Stimulated activated CD4-positive, alpha-beta T cell treated with anti-CD3 and anti-CD28 coated beads, Interleukin-4, amount 100 ng/mL, for 48 hours (primary cell): Measurements from ENCODE around the gene AKT2.

Source experiments
- DNase-seq, 2 donors: peaks; one replicate each; pipeline ENCODE4 v3.0.0-alpha.2; 2020; ENCODE audit warnings: low read depth in 2 of 2

AKT2 gene

GRCh38 chr19:40300668-40301067 is 15.5 kb upstream of the AKT2 start:
- no peak for DNase-seq

- no peak for DNase-seq
These were observed 12.9 kb upstream of the AKT2 start for GRCh38 chr19:40298026-40298425.

DNA sequence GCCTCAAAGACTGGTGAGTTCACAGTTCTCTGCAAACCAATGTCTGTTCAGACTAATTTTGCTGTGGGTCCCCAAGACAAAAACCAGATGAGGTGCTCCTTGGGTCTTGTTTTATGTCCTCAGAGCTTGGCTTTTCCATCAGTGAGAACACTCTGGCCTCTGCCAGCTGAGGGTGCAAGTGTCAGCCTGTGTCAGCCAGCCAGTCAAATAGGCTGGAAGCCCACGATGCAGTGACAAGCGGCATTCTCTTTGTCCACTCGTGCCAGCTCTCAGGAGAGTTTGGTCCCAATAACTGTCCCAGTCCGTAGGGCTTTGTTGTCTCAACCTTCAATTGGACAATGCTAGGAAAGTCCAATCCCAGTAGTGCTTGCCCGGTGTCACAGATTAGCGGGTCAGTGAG is 9.4 kb upstream of the AKT2 start:
- DNase-seq: no peak

DNA sequence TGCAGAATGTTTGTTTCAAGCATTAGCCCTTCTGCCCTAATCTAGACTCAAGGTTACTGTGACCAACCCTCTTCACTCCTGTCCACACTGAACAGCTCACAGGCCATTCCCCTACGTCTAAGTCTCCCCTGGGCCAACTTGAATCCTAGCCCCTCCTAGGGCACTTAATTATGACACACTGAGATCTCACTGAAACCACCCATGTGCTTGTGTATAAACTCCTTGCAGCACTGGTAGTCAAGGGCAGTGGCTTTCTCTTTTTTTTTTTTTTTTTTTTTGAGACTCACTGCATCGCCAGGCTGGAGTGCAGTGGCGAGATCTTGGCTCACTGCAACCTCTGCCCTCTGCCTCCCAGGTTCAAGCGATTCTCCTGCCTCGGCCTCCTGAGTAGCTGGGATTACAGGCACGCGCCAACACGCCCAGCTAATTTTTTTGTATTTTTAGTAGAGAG is 1.9 kb upstream of the AKT2 start:
- DNase-seq: no peak

DNA sequence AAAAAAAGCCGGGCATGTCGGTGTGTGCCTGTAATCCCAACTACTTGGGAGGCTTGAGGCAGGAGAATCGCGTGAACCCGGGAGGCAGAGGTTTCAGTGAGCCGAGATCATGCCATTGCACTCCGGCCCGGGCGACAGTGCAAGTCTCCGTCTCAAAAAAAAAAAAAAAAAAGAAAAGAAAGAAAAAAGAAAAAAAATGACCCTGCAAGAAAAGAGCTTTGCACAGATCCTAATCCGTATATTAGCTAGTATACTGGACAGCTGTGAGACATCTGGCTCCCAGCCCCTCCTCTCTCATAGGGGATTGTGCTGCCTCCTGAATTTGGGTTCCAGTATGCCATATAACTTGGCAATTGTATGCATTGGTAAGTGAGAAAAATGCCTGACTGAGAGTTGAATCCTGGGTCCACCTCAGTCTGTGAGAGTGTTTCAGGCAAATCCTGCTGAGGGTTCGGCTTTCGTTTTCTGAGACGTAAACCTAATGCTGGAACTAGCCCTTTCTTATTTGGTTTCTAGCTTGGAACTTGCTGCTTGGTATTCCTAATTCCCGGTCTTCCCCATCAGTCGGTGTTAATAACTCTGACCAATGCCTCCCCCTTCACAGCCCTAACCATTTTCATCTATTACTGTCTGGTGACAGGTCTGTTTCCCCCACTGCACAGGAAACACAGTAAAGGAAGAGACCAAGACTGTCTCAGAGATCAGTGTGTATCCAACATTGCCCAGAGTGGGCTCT is 1.3 kb upstream of the AKT2 start:
- no peak for DNase-seq

DNA sequence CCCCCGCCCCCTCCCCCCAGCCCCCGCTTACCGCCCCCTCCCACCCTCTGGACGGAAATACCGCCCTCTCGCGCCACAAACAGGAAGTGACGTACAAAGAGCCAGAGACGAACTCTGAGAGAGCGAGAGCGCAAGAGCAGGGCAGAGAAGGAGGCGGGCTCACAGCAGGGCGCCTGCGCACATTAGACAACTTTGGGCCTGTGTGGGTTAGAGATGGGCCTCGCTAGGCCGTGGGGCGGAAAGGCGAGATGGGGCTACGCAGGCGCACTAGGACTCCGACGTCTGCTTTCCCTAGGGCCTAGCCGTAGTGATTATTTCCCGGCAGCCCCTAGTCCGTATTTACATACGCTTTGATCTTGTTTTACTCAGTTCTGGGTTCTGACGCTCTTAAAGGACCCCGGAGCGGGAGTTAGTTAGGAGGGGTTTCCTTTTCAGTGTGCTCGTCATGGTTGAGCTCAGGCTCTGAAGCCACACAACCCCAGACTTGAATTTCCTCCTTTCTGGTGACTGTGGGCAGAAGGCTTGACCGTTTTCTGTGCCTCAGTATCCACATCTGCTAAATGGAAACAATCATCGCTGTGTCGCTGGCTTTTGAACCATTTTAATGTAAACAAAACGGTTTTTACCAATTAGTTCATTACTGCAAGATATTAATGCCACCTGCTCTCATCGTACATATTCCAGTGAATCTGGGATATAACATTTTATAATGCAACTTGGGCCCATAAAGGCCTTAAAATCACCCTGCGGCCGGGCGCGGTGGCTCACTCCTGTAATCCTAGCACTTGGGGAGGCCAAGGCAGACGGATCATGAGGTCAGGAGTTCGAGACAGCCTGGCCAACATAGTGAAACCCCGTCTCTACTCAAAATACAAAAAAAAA is 449 bp upstream of the AKT2 start:
- DNase-seq: peak; percentile 88 to 95

DNA sequence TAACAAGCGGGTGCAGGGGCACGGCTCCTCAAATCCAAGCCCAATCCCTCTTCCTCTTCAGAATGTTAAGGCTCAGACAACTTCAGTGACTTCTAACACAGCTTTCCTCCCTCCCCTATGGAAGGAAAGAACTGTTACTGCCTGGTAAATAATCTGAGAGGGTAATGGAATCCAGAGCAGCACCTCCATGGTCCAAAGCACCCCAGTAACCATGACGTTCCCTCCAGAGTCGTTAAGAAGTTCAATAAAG is 969 bp downstream of the AKT2 start:
- DNase-seq: no peak

DNA sequence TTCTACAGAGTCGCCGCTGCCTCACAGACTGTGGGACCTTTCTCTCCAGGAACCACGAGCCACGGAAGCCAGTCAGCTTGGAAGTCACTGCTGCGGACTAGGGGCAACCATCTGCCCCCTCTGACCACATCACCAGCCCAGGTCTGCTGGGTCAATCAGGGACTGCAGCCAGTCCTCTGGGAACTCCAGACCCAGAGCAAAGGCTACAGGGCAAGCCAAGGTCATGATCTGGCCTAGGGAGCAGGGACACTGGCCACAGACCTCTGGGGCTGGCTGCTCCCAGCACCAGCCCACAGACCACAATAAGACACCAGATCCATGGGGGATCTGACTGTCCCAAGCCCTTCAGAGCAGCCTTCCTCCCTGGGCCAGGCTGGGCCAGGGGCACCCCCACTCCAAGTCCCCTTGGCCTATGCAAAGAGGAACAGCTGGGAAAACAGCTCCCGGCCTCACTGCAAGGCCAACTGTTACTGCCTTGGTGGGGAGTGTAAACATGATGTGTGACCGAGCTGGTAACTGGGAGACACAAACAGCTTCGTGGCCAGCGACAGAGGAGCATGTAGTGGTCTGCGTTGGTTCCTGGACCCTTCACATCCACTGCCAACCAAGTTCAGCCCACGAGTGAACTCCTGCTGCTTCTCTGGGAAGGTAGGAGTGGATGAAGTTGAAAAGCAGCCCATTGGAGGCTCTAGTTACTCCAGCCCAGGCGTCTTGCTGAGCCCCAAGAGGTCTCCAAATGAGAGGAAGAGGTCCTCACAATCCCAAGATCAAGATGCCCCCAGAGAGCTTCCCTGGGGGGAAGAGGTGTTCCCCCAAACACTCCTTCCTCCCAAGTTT is 1.5 kb downstream of the AKT2 start:
- no peak for DNase-seq

DNA sequence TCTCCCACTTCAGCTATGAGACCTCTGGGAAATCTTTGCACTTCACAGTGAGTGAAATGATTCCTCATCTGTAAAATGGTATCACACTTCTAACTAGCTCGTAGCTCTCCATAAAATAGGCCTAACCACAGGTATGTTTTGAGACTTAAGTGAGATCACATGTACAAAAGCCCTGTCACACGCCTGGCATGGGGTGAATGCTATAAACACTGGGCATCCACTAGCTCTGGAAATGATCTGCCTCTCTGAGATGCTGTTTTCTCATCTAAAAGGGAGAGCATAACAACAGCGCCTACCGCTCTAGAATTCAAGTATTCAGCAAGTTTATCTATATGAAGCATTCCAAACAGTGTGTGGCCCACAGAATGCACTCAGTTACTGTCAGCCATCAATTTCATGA is 2.2 kb downstream of the AKT2 start:
- DNase-seq: no peak

DNA sequence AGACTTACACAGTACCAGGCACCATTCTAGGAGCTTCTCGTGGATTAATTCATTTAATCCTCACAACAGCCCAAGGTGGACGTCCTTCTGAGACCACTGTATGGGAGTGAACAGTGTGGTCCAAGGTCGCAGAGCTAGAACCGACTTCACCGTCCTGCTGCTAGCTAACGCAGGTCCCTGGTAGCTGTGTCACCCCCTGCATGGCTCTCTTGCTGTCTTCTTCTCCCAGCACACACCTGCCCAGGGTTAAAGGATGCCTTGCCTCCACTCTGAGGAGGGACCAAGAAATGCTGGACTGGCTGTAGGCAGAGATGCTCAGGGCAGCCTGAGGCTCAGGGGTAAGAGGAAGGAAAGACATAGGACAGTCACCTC is 3.0 kb downstream of the AKT2 start:
- no peak for DNase-seq

GRCh38 chr19:40281381-40282208 is 3.5 kb downstream of the AKT2 start:
- DNase-seq: no peak

DNA sequence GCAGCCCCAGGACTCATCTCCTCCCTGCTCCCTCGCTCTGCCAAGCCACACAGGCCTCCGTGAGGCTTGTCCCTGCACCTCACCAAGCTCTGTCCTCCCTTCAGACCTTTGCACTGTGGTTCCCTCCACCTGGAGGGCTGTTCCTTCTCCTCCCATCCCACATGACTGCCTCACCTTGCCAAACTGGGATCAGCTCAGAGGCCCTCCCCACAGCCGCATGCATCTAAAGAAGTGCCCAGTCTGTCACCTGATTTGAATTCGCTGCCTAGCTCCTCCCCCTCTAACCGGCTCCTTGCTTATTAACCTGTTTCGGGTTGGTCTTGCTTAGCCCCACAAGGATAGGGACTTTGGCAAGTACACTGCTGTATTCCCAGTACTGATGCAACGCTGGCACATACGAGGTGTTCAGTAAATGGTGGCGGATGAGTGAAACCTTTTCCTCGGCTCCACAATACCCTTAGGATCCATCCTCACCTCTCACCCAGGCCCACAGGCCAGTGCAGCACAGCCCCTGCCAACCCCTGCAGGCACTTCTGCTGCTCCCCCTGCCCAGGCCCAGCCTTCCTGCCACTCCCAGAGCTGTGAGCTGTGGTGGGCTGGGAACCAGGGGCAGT is 4.4 kb downstream of the AKT2 start:
- DNase-seq: no peak

DNA sequence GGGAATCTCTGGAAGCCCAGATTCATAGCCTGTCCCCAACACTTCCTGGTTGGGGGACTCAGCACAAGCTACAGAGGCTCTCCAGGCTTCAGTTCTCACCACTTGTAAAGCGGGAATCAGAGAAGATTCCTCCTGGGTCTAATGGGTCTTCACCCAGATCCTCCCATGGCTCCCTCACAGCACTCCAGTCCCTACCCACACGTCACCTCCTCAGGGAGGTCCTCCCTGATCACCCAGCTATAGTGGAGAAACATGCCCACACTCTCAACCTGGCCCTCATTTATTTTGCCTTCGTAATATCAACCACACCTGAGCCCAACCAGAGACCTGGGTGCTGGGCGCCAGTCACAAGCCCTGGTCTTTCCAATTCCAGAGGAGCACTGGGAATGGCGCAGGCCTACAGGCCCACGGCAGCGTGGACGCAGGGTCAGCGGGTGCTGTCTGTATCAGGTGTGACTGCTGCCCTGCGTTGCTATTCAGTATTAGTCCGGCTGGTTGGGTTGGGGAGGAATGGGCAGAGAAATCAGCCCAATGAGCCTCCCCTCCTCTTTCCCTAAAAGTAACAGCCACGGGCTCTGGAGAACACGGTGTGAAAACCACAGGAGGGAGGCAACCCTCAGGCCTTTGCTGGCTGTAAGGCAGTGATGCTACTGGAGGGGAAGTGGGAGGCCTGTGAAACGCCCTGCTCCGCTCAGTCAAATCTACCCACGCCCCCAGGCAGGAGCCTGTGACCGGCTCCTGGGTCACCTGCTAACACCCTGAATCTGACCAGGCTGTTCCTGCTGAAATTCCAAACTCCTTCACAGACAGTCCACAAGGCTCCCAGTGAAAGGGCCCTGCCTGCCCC is 5.2 kb downstream of the AKT2 start:
- no peak for DNase-seq

DNA sequence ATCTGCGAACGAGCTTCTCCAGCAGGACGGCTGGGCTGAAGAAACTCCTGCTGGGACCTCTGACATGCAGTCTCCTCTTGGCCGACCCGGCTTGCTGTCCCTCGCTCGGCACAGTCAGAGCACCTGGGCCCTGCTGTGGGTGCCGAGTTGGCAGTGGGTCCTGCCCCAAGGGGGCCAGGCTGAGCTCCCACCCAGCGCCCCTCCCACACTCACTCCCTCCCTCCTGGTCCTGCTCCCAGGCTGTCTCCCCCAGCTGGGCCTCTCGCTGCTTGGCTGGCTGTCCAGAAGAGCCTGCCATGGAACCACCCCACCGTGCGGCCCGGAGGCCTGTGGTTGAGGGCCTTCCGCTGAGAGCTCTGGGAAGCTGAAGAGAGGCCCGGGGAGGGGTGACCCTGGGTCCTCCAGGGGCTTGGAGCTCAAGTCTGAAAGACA is 6.0 kb downstream of the AKT2 start:
- no peak for DNase-seq

DNA sequence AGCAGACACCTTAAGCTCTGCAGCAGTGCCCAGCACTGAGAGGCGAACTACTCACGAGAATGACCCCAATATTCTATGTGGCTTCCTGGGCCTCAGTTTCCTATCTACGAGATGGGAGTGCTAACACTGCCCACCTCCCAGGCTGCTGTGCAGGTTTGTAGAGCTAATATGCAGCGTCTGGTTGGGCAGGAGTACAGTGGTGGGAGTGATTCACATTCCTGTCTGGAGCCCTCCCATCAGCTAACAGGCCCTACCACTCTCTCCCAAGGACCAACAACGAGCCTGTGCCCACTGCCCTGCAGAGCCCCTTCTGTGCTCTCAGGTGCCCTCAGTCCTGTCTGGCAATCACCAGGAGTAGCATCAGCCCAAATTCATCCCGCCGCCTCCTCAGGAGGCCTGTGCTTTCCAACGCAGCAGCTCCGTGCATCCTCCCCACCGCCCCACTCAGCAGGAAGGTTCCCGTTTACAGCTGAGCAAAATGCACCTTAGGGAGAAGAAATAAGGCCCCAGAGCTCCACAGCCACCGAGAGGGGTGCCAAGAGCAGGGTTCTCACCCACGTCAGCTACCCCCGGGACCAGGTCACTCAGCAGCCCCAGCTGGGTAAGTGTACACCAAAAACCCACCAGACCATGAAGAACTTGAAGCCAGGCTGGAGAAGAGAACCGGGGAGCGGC is 6.6 kb downstream of the AKT2 start:
- DNase-seq: no peak

GRCh38 chr19:40277356-40278059 is 7.6 kb downstream of the AKT2 start:
- no peak for DNase-seq

DNA sequence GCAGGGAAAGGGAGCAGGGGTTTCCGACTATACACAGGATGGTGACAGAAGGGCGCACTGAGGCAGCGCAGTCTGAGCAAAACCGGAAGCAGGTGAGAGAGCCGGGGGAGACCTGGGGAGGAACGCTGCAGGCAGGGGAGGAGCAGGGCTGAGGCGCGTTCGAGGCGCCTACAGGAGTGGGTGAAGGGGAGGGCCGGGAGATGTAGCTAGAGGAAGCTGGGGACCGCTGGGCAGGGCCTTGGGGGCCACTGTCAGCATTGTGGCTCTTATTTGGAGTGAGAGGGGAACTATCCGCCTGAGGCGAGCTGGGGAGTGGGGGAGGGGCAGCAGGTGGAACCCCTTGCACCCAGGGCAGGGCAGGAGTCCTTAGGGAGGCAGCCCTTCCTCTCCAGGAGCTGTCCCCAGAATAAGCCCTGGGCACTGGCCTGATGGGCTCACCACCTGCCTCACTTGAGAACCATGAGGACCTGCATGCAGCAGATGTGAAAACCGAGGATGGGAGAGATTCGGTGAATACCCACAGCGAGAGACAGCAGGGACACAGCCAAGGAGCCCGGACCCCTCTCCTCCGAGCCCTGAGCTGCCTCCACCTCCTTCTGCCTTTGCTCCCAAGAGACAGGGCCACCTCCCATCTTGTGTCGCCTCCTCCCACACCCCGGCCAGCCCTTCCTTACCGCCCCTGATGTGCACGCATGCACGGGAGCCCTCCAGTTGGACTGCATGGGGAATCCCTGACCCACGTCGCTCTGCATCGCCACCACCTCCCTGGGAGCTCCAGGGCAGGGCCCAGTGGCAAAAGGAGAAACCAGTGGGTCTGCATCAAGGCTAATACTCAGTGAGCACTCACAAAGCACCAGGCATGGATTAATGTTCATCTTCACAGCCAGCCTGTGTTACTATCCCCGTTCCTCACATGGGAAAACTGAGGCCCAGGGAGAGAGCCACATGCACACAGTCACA is 10.3 kb downstream of the AKT2 start:
- peak in 1 of 2 donors; percentile 9 for DNase-seq
